ENCODE measurements around the gene NXPE1. TPM values are rescaled to one million over a fixed set of nuclear protein-coding genes. Genes with fewer than 3 reads are reported as not detected.

The NXPE1 gene
- total RNA-seq, 6 experiments from 2014 or later, result not detected

GRCh38 chr11:114564831-114565230, 5.2 kb upstream of the NXPE1 start:
- Histone ChIP-seq H3K4me1 (no peaks in the 10 kb centered on the region), H3K9me3 (no peaks in the 10 kb centered on the region), H3K36me3 (no peaks in the 10 kb centered on the region), H3K27ac (no peak overlapping the region), H3K4me3 (no peak overlapping the region), H3K27me3 (no peaks in the 10 kb centered on the region)
- ATAC-seq (no peak), DNase-seq (no peak)
- 58% methylated on average over 1 of the region's 1 CpG for WGBS (ENCODE audit: insufficient coverage, low coverage, low lambda C conversion rate, missing lambda C conversion rate)
- intact Hi-C loops (cut with DNase I), result no loop called here
- TF ChIP-seq CTCF (IDR thresholded peaks at IDR 0.05) (no peak), POLR2A (IDR thresholded peaks at IDR 0.05) (no peak)

- WGBS (ENCODE audit: insufficient coverage, low coverage, low lambda C conversion rate, missing lambda C conversion rate), result 53% methylated on average over 2 of the region's 2 CpGs
- ATAC-seq (no peak), DNase-seq (no peak)
- Histone ChIP-seq H3K27me3 (no peaks in the 10 kb centered on the region), H3K4me3 (no peak overlapping the region), H3K9me3 (no peaks in the 10 kb centered on the region), H3K36me3 (no peaks in the 10 kb centered on the region), H3K4me1 (no peaks in the 10 kb centered on the region), H3K27ac (no peak overlapping the region)
- intact Hi-C loops (cut with DNase I), result no loop called here
- TF ChIP-seq POLR2A (IDR thresholded peaks at IDR 0.05), result no peak
- TF ChIP-seq CTCF (IDR thresholded peaks at IDR 0.05), result no peak
Observed at GRCh38 chr11:114563077-114563476, 3.4 kb upstream of the NXPE1 start.

GRCh38 chr11:114562166-114562916, 2.7 kb upstream of the NXPE1 start:
- Histone ChIP-seq H3K4me1 (no peaks in the 10 kb centered on the region), H3K9me3 (no peaks in the 10 kb centered on the region), H3K27ac (no peak overlapping the region), H3K36me3 (no peaks in the 10 kb centered on the region), H3K27me3 (no peaks in the 10 kb centered on the region), H3K4me3 (no peak overlapping the region)
- no peak for ATAC-seq
- DNase-seq, result no peak
- intact Hi-C loops (cut with DNase I), result no loop called here
- no peak for TF ChIP-seq POLR2A (IDR thresholded peaks at IDR 0.05)
- TF ChIP-seq CTCF (IDR thresholded peaks at IDR 0.05), result no peak
- 23% methylated on average over 3 of the region's 3 CpGs for WGBS (ENCODE audit: insufficient coverage, low coverage, low lambda C conversion rate, missing lambda C conversion rate)

- intact Hi-C loops (cut with DNase I), result no loop called here
- Histone ChIP-seq H3K4me3 (no peak overlapping the region), H3K27me3 (no peaks in the 10 kb centered on the region), H3K27ac (no peak overlapping the region), H3K4me1 (no peaks in the 10 kb centered on the region), H3K36me3 (no peaks in the 10 kb centered on the region), H3K9me3 (no peaks in the 10 kb centered on the region)
- WGBS (ENCODE audit: insufficient coverage, low coverage, low lambda C conversion rate, missing lambda C conversion rate), result 29% methylated on average over 1 of the region's 1 CpG
- DNase-seq, result no peak
- ATAC-seq, result no peak
- TF ChIP-seq CTCF (IDR thresholded peaks at IDR 0.05) (no peak), POLR2A (IDR thresholded peaks at IDR 0.05) (no peak)
Observed at GRCh38 chr11:114556135-114556534, 3.5 kb downstream of the NXPE1 start.

Data from right lobe of liver (tissue), 6 donors.